Measurements from ENCODE around the gene RCSD1. TPM values are rescaled to one million over a fixed set of nuclear protein-coding genes. Genes with fewer than 3 reads are reported as not detected.

Gene RCSD1
- total and polyA plus RNA-seq, 4 experiments from 2014 or later, result 124 to 173 (median 146) TPM

GRCh38 chr1:167695756-167696561 is 65.9 kb downstream of the RCSD1 start:
- intact Hi-C loops (cut with micrococcal nuclease), result no loop called here
- Mint-ChIP-seq H3K9me3 (peaks cover 0 to 4% (median 0%) of the 10 kb centered on the region in 8 donors), H3K4me3 (no peak overlapping the region), H3K4me1 (peaks cover 0 to 19% (median 9%) of the 10 kb centered on the region in 4 donors), H3K27me3 (no peaks in the 10 kb centered on the region), H3K27ac (peak overlapping the region in 4 of 7 donors; percentile 23 to 59 (median 39)), H3K36me3 (peaks cover 68 to 83% of the 10 kb centered on the region in 2 donors)
- no peaks in the 10 kb centered on the region for H3K27me3 ChIP-seq (ENCODE audit: insufficient read depth, low read length)
- CTCF ChIA-PET (ENCODE audit: partially characterized antibody), result interaction anchor here (1.4 to 3.7 kb wide), 4 partner anchors 8 to 96 kb away, joined by 4 to 18 read pairs (median 8); no protein-coding TSS in a partner anchor
- H3K27ac ChIP-seq (ENCODE audit: low read depth, low read length), result no peak overlapping the region
- POLR2A ChIA-PET (ENCODE audit: partially characterized antibody), result interaction anchor here (0.8 to 1.0 kb wide), 2 partner anchors 21 to 58 kb away, joined by 4 read pairs; no protein-coding TSS in a partner anchor
- H3K36me3 ChIP-seq (ENCODE audit: insufficient read depth, low read length), result peaks cover 92% of the 10 kb centered on the region
- no peak for DNase-seq
- H3K9me3 ChIP-seq (ENCODE audit: control insufficient read depth in 1 of 2, low read length in 2 of 2), result no peaks in the 10 kb centered on the region
- H3K4me3 ChIP-seq (ENCODE audit: low read length in 2 of 2), result no peak overlapping the region
- no peaks in the 10 kb centered on the region for H3K4me1 ChIP-seq (ENCODE audit: insufficient read depth, low read length)

- peaks cover 88% of the 10 kb centered on the region for H3K36me3 ChIP-seq (ENCODE audit: insufficient read depth, low read length)
- intact Hi-C loops (cut with micrococcal nuclease), result no loop called here
- no peak overlapping the region for H3K4me3 ChIP-seq (ENCODE audit: low read length in 2 of 2)
- H3K4me3 Mint-ChIP-seq, result no peak overlapping the region
- DNase-seq, result no peak
- H3K9me3 ChIP-seq (ENCODE audit: control insufficient read depth in 1 of 2, low read length in 2 of 2), result no peaks in the 10 kb centered on the region
- H3K4me1 Mint-ChIP-seq, result peaks cover 0 to 19% (median 7%) of the 10 kb centered on the region in 4 donors
- CTCF ChIA-PET (ENCODE audit: partially characterized antibody), result interaction anchor here (0.9 to 2.8 kb wide), 4 partner anchors 10 to 97 kb away, joined by 3 to 12 read pairs (median 4); no protein-coding TSS in a partner anchor
- no peaks in the 10 kb centered on the region for H3K27me3 ChIP-seq (ENCODE audit: insufficient read depth, low read length)
- peak overlapping the region in 4 of 7 donors; percentile 3 to 54 (median 23) for H3K27ac Mint-ChIP-seq
- peaks cover 69 to 81% of the 10 kb centered on the region in 2 donors for H3K36me3 Mint-ChIP-seq
- no peak overlapping the region for H3K27ac ChIP-seq (ENCODE audit: low read depth, low read length)
- POLR2A ChIA-PET (ENCODE audit: partially characterized antibody), result interaction anchor here (1.1 to 1.6 kb wide), 2 partner anchors 10 to 18 kb away, joined by 3 to 6 read pairs; no protein-coding TSS in a partner anchor
- peaks cover 0 to 4% (median 0%) of the 10 kb centered on the region in 8 donors for H3K9me3 Mint-ChIP-seq
- H3K27me3 Mint-ChIP-seq, result no peaks in the 10 kb centered on the region
- no peaks in the 10 kb centered on the region for H3K4me1 ChIP-seq (ENCODE audit: insufficient read depth, low read length)
Measured at GRCh38 chr1:167697667-167698141, 67.7 kb downstream of the RCSD1 start.

GRCh38 chr1:167698313-167698712 is 68.3 kb downstream of the RCSD1 start:
- ChIA-PET CTCF (ENCODE audit: partially characterized antibody) (interaction anchor here (0.9 to 2.8 kb wide), 4 partner anchors 10 to 98 kb away, joined by 3 to 12 read pairs (median 4); no protein-coding TSS in a partner anchor), POLR2A (ENCODE audit: partially characterized antibody) (interaction anchor here (1.1 to 1.6 kb wide), 2 partner anchors 9 to 18 kb away, joined by 3 to 6 read pairs; no protein-coding TSS in a partner anchor)
- no peaks in the 10 kb centered on the region for H3K27me3 ChIP-seq (ENCODE audit: insufficient read depth, low read length)
- no peak overlapping the region for H3K4me3 ChIP-seq (ENCODE audit: low read length in 2 of 2)
- Mint-ChIP-seq H3K36me3 (peaks cover 72 to 81% of the 10 kb centered on the region in 2 donors), H3K27me3 (no peaks in the 10 kb centered on the region), H3K4me3 (no peak overlapping the region), H3K4me1 (peaks cover 0 to 19% (median 9%) of the 10 kb centered on the region in 4 donors), H3K9me3 (peaks cover 0 to 4% (median 0%) of the 10 kb centered on the region in 8 donors), H3K27ac (peak overlapping the region in 4 of 7 donors; percentile 8 to 54 (median 32))
- H3K9me3 ChIP-seq (ENCODE audit: control insufficient read depth in 1 of 2, low read length in 2 of 2), result no peaks in the 10 kb centered on the region
- DNase-seq, result no peak
- H3K27ac ChIP-seq (ENCODE audit: low read depth, low read length), result no peak overlapping the region
- H3K4me1 ChIP-seq (ENCODE audit: insufficient read depth, low read length), result no peaks in the 10 kb centered on the region
- peaks cover 88% of the 10 kb centered on the region for H3K36me3 ChIP-seq (ENCODE audit: insufficient read depth, low read length)
- intact Hi-C loops (cut with micrococcal nuclease), result no loop called here

GRCh38 chr1:167701510-167701909 is 71.5 kb downstream of the RCSD1 start:
- intact Hi-C loops (cut with micrococcal nuclease), result no loop called here
- Mint-ChIP-seq H3K9me3 (peaks cover 0 to 1% (median 0%) of the 10 kb centered on the region in 8 donors), H3K27ac (peak overlapping the region in 5 of 7 donors; percentile 17 to 66 (median 42)), H3K36me3 (peaks cover 71 to 85% of the 10 kb centered on the region in 2 donors), H3K4me1 (peaks cover 2 to 19% (median 10%) of the 10 kb centered on the region in 4 donors), H3K27me3 (no peaks in the 10 kb centered on the region), H3K4me3 (no peak overlapping the region)
- H3K27me3 ChIP-seq (ENCODE audit: insufficient read depth, low read length), result no peaks in the 10 kb centered on the region
- CTCF ChIA-PET (ENCODE audit: partially characterized antibody), result interaction anchor here (0.9 kb wide), 1 partner anchor 14 kb away, joined by 5 read pairs; no protein-coding TSS in a partner anchor
- H3K27ac ChIP-seq (ENCODE audit: low read depth, low read length), result no peak overlapping the region
- POLR2A ChIA-PET (ENCODE audit: partially characterized antibody), result interaction anchor here (0.9 kb wide), 1 partner anchor 70 kb away, joined by 3 read pairs; no protein-coding TSS in a partner anchor
- peaks cover 83% of the 10 kb centered on the region for H3K36me3 ChIP-seq (ENCODE audit: insufficient read depth, low read length)
- no peaks in the 10 kb centered on the region for H3K9me3 ChIP-seq (ENCODE audit: control insufficient read depth in 1 of 2, low read length in 2 of 2)
- no peaks in the 10 kb centered on the region for H3K4me1 ChIP-seq (ENCODE audit: insufficient read depth, low read length)
- no peak for DNase-seq
- no peak overlapping the region for H3K4me3 ChIP-seq (ENCODE audit: low read length in 2 of 2)

GRCh38 chr1:167703557-167703956 is 73.5 kb downstream of the RCSD1 start:
- Histone ChIP-seq H3K27ac (ENCODE audit: low read depth, low read length) (no peak overlapping the region), H3K9me3 (ENCODE audit: control insufficient read depth in 1 of 2, low read length in 2 of 2) (no peaks in the 10 kb centered on the region), H3K4me3 (ENCODE audit: low read length in 2 of 2) (no peak overlapping the region), H3K27me3 (ENCODE audit: insufficient read depth, low read length) (no peaks in the 10 kb centered on the region), H3K36me3 (ENCODE audit: insufficient read depth, low read length) (peaks cover 63% of the 10 kb centered on the region), H3K4me1 (ENCODE audit: insufficient read depth, low read length) (no peaks in the 10 kb centered on the region)
- no peak overlapping the region for H3K4me3 Mint-ChIP-seq
- peaks cover 53 to 72% of the 10 kb centered on the region in 2 donors for H3K36me3 Mint-ChIP-seq
- intact Hi-C loops (cut with micrococcal nuclease), result no loop called here
- H3K9me3 Mint-ChIP-seq, result no peaks in the 10 kb centered on the region
- H3K27ac Mint-ChIP-seq, result peak overlapping the region in 6 of 7 donors; percentile 17 to 89 (median 64)
- DNase-seq, result no peak
- POLR2A ChIA-PET (ENCODE audit: partially characterized antibody), result no interaction called here
- CTCF ChIA-PET (ENCODE audit: partially characterized antibody), result interaction anchor here (1.1 to 2.2 kb wide), 4 partner anchors 9 to 66 kb away, joined by 4 to 7 read pairs (median 5); no protein-coding TSS in a partner anchor
- no peaks in the 10 kb centered on the region for H3K27me3 Mint-ChIP-seq
- H3K4me1 Mint-ChIP-seq, result peaks cover 2 to 16% (median 11%) of the 10 kb centered on the region in 4 donors

GRCh38 chr1:167704715-167705114 is 74.7 kb downstream of the RCSD1 start:
- no peak overlapping the region for H3K4me3 Mint-ChIP-seq

More at GRCh38 chr1:167704715-167705114, 74.7 kb downstream of the RCSD1 start:
- DNase-seq, result no peak
- no peaks in the 10 kb centered on the region for H3K27me3 Mint-ChIP-seq
- Histone ChIP-seq H3K27ac (ENCODE audit: low read depth, low read length) (no peak overlapping the region), H3K4me3 (ENCODE audit: low read length in 2 of 2) (no peak overlapping the region), H3K27me3 (ENCODE audit: insufficient read depth, low read length) (no peaks in the 10 kb centered on the region), H3K36me3 (ENCODE audit: insufficient read depth, low read length) (peaks cover 54% of the 10 kb centered on the region), H3K4me1 (ENCODE audit: insufficient read depth, low read length) (no peaks in the 10 kb centered on the region), H3K9me3 (ENCODE audit: control insufficient read depth in 1 of 2, low read length in 2 of 2) (no peaks in the 10 kb centered on the region)
- intact Hi-C loops (cut with micrococcal nuclease), result no loop called here
- peaks cover 7 to 16% (median 11%) of the 10 kb centered on the region in 4 donors for H3K4me1 Mint-ChIP-seq
- no peaks in the 10 kb centered on the region for H3K9me3 Mint-ChIP-seq
- ChIA-PET CTCF (ENCODE audit: partially characterized antibody) (interaction anchor here (1.0 to 1.7 kb wide), 4 partner anchors 10 to 67 kb away, joined by 4 to 7 read pairs (median 4); no protein-coding TSS in a partner anchor), POLR2A (ENCODE audit: partially characterized antibody) (interaction anchor here (0.7 to 3.0 kb wide), 2 partner anchors 10 to 70 kb away, joined by 4 to 16 read pairs; no protein-coding TSS in a partner anchor)
- H3K27ac Mint-ChIP-seq, result peak overlapping the region in 2 of 7 donors; percentile 0 to 19
- H3K36me3 Mint-ChIP-seq, result peaks cover 44 to 64% of the 10 kb centered on the region in 2 donors

Measured in CD4-positive, alpha-beta memory T cell (primary cell).